GM18505 (cell line): ENCODE results near the gene FGB.

Experiments used
- ATAC-seq: cut with Tn5 transposase; IDR thresholded peaks from one replicate; pipeline ENCODE4 v1.9.1; 2021; ENCODE audit not compliant: unreplicated experiment
- POLR2A ChIP-seq: IDR thresholded peaks from 4 replicates; pipeline ENCODE4 v1.6.1; 2011; ENCODE audit warnings: borderline replicate concordance; ENCODE audit not compliant: insufficient read depth, insufficient read length; ENCODE audit errors: extremely low read depth

FGB gene

GRCh38 chr4:154609532-154609931, 46.7 kb downstream of the FGB start:
- no peak for TF ChIP-seq POLR2A
- ATAC-seq = no peak

- ATAC-seq = no peak
- TF ChIP-seq POLR2A = no peak
These were observed 47.8 kb downstream of the FGB start for GRCh38 chr4:154610582-154610981.

- ATAC-seq = no peak
- no peak for TF ChIP-seq POLR2A
These were observed 49.0 kb downstream of the FGB start for GRCh38 chr4:154611833-154612232.

GRCh38 chr4:154612472-154613414, 49.9 kb downstream of the FGB start, which contains the start of gene FGG:
Gene FGG (minus strand): TSS chr4:154612656. CDS start chr4:154612609, 47 bp downstream.
- no peak for TF ChIP-seq POLR2A
- ATAC-seq = no peak

- TF ChIP-seq POLR2A = no peak
- ATAC-seq = no peak
These were observed 51.5 kb downstream of the FGB start for GRCh38 chr4:154614306-154614705.

GRCh38 chr4:154615211-154615610, 52.4 kb downstream of the FGB start:
- no peak for ATAC-seq
- TF ChIP-seq POLR2A = no peak

- ATAC-seq = no peak
- TF ChIP-seq POLR2A = no peak
These were observed 53.5 kb downstream of the FGB start for GRCh38 chr4:154616287-154616686.

- ATAC-seq = peak; percentile 93
These were observed 53.9 kb downstream of the FGB start for GRCh38 chr4:154616731-154617130.

GRCh38 chr4:154617820-154618317, 55.1 kb downstream of the FGB start:
- no peak for ATAC-seq

More at GRCh38 chr4:154616731-154617130, 53.9 kb downstream of the FGB start:
- TF ChIP-seq POLR2A = no peak

GRCh38 chr4:154618708-154619315, 56.0 kb downstream of the FGB start:
- ATAC-seq = peak; percentile 76
- TF ChIP-seq POLR2A = no peak

More at GRCh38 chr4:154617820-154618317, 55.1 kb downstream of the FGB start:
- no peak for TF ChIP-seq POLR2A

- ATAC-seq = no peak
- TF ChIP-seq POLR2A = no peak
These were observed 57.3 kb downstream of the FGB start for GRCh38 chr4:154620111-154620510.
